GM12801 (cell line): ENCODE results near the gene SORCS2.

Experiments
- TF ChIP-seq, protein P1 (sequence below): IDR thresholded peaks from one replicate; pipeline ENCODE4 v1.5.1; 2011; ENCODE audit warnings: control low read depth; ENCODE audit not compliant: insufficient read length; ENCODE audit errors: extremely low read depth

The SORCS2 gene

DNA sequence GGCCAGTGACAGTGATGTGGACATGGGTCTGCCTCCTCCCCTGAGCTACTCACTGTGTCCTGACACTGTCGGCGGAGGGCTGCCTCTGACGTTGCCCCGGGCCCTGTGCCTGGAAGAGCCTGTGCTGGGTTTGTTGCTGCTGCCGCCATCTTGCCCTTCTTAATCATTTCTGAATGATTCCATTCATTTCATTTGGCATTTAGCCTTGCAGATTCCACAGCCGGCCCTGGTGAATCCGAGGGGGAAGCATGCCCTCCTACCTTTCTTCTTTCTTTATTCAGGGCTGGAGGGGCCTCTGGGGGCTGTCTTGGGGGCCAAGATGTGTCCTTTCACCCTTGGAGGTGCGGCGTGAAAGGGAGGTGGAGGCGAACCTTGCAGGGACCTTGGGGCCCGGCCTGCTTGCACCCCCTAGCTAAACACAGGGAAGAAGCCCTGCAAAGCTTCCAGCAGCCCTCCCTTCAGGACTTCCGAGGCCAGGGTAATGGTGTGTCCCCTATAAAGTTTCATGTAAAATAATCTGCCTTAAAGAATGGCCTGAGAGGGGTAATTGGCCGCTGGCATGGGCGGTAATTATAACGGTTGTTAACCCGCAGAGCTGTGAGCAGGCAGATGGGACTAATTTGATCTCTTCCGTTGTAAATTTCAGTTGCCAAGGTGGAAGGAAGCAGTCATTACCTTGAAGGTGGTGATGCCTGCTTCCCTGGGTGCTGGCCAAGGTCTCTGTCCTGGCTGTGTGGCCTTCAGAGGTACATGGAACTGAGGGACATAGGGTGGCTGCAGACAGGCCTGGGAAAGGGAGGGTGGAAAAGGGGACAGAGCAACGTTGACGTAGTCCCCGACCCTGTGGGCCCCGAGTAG, 150.1 kb downstream of the SORCS2 start:
- TF ChIP-seq, protein P1, sequence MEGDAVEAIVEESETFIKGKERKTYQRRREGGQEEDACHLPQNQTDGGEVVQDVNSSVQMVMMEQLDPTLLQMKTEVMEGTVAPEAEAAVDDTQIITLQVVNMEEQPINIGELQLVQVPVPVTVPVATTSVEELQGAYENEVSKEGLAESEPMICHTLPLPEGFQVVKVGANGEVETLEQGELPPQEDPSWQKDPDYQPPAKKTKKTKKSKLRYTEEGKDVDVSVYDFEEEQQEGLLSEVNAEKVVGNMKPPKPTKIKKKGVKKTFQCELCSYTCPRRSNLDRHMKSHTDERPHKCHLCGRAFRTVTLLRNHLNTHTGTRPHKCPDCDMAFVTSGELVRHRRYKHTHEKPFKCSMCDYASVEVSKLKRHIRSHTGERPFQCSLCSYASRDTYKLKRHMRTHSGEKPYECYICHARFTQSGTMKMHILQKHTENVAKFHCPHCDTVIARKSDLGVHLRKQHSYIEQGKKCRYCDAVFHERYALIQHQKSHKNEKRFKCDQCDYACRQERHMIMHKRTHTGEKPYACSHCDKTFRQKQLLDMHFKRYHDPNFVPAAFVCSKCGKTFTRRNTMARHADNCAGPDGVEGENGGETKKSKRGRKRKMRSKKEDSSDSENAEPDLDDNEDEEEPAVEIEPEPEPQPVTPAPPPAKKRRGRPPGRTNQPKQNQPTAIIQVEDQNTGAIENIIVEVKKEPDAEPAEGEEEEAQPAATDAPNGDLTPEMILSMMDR: no peak

DNA sequence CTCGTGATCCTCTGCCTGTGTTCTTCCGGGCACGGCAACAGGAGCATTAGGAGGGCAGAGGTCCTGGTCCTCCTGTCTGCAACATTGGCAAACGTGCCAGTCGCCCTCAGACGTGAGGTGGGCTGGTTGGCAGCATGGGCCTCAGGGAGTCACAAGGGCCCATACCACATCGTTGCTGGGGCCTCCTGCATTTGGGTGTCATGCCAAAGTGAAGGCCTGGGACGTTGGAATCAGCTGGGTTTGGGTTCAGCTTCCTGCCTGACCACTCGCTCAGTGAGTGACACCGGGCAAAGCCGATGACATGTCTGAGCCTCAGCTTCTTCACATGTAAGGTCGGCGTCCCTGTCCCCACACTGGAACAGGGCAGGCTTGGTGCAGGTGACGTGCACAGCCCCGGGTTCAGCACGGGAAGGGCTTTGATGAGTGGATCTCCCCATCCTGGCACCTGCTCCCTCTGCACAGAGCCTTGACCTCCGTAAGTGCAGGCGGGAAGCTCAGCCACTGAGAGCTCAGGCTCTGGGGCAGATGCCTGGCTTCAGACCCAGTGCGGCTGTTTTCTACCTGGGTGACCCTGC, 150.8 kb downstream of the SORCS2 start:
- TF ChIP-seq, protein P1: no peak

DNA sequence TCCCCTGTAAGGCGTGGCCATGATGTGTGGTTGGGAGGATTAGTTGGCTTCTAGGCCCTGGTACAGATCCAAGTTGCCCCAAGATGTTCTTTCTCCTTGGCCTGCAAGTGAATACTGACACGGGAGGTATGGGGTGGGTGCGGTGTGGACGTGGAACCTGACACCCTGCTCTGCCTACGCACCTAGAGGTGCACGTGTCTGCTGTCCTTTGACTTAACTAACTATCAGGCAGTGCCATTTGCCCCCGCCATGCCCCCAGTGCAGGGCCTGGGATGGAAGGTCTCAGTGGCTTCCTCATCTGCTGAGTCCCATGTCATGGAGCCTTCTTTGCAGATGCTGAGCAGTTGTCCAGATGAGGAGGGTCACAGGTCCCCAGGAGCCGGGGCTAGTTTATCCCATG, 151.6 kb downstream of the SORCS2 start:
- TF ChIP-seq, protein P1: no peak

DNA sequence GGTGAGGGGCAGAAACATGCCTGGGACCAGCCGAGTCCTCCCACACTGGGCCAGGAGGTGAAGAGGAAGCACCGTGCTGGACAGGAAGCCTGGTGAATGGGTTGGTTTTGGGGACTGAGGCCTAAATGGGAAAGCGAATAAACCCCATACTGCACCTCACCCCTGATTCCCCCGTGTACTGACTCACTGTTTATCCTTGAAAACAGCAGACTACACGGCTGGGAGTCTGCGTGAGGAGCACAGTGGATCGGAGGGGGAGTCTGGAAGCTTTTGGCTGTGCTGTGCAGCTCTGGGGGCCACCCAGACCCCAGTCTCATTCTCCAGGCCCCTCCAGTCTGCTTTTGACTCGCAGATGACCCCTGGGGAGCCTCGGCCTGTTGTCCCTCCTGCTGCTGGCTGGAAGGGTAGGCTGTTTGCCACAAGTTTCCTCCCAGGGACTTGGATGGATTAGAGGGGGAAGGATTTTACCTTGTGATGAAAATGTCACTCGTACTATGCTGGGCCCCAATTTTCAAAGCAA, 152.4 kb downstream of the SORCS2 start:
- TF ChIP-seq, protein P1: no peak

DNA sequence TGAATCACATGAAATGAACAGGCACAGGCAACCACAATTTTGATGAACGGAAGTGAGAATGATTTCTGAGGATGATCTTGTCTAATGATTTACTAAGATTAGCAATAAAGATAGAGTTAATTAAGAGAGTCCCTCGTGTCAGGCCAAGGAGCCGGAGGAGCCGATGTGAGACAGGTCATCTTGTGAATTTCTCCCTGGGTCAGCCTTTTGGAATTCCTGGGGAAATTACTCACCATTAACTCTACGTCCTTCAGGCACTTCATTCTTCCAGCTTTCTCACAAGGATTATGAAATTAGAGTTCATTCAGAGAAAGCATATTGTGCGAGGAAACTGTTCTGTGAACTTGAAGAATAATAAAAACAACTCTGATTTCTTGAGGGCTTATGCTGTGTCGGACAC, 155.6 kb downstream of the SORCS2 start:
- TF ChIP-seq, protein P1: no peak

DNA sequence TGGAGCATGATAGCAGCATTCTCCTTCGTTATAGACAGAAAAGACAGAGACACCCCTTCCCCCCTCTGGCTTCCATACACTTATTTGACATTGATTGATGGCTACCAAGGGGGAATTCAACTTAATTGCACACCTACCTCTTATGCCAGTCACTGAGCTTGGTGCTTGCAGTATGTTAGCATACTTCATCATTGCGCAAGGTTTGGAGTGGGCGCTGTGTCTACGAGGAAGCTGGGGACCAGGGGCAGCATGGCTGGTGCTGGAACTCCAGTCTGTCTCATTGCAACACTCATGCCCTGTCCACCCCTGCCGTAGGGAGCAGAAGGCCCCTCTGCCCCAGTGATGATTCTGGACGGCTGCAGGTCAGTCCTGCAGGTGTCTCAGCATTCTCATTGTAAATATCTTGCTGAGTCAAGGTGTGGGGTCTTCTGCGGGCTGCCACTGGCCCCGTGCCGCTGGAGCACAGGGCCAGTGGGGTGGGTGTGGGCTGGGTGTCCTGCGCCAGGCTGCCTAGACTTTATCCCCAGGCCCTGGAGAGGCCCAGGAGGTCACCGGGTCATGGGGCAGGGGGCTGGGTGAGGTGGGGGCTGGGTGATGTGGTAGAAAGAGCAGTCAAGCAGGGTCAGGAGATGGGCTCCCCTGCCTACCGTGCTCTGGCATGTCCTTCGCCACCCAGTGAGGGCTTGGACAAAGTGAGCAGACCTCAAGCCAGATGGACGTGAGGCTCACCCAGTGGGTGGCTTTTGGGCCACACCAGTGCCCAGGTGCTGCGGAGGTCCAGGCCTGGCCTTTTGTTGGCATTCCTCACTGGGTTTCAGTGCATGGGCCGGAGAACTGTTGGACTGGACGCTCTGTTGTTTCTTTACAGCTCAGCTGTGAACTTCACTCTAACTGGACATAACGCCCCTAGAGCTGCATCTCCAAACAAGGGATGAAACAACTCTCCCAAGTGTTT, 156.9 kb downstream of the SORCS2 start:
- TF ChIP-seq, protein P1: no peak

DNA sequence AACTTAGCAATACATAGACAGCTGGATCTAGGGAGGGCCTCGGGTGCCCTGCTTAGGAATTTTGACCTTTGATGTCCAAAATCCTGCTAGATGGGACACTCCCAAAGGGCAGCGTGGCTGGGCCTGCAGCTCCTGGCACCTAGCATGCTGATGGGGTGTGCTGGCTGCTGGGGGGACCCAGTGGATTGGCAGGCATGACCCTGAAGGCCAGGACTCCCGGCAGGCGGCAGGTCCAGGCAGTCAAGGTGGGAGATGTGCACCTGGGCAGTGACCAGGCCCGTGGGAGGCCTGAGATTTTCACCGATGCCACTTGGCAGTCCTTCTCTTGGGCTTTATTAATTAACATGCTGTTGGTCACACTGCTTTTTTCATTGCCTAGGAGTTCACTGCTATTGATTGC, 158.1 kb downstream of the SORCS2 start:
- TF ChIP-seq, protein P1: no peak
